Activated effector memory CD4-positive, alpha-beta T cell treated with anti-CD3 and anti-CD28 coated beads, Interleukin-2, amount 50 U/mL, for 16 hours (primary cell): ENCODE data around the gene NSMCE1.

ENCODE experiments used
- DNase-seq: peaks from one replicate; pipeline ENCODE4 v3.0.0-alpha.2; 2020

The NSMCE1 gene, protein sequence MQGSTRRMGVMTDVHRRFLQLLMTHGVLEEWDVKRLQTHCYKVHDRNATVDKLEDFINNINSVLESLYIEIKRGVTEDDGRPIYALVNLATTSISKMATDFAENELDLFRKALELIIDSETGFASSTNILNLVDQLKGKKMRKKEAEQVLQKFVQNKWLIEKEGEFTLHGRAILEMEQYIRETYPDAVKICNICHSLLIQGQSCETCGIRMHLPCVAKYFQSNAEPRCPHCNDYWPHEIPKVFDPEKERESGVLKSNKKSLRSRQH

DNA sequence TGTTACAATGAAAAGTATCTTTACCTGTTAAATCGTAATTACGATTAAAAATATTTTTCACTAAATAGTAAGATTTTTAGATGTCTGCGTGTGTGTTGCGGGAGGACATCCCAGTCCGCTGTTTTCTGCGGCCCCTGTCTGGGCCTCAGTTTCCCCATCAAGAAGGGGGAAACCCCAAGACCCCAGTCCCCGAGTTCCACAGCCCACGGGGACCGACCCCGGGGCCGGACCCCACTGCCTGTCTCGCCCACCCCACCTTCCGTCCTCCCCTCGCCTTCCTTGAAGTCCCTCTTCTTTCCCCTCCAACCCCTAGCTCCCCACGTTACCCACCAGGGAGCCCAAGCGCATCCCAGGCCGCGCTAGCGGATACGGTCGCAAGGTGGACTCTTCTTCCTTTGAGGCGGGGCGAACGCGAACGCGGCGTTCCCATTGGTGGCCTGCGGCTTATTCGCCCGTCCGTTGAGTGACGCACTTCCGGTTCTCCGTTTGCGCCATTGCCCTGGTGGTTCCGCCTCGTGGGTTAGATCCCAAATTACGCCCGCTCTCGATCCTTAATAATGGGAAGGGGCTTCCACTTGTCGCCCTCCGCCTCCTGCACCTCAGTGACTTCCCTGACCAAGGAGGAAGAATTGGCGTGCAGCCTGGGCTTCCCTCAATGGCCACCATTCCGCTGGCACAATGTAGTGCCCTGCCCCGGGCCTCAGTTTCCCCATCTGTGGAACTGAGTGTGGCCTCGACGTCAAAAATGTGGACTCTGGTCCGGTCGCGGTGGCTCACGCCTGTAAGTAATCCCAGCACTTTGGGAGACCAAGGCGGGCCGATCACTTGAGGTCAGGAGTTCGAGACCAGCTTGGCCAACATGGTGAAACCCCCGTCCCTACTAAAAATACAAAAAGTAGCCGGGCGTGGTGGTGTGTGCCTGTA, at the start of gene NSMCE1:
TSS of gene NSMCE1 (minus strand) at position 397 of the 924 bp plus-strand sequence. CDS start 11,202 bp downstream, outside the sequence.
- peak; percentile 99 for DNase-seq

- DNase-seq: peak; percentile 78
Observed at GRCh38 chr16:27317738-27318391, 49.3 kb upstream of the NSMCE1 start.

DNA sequence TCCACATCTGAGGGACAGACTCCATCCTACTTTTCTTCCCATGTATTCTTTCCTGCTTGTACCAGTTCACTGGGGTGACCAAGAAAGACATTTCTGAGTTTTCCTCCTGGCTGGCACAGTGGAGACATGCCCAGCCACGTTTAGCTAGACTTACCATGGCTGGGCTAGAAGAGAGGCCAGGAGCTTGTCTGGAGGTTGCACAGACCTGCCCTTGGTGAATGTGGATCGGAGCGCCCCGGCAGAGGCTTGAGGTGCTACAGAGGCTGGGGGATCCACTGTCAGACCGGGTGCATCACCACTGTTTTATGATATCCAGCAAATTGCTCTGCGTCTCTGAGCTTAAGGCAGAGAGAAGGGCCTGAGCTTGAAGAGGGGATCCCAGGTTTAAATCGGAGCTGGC, 48.7 kb upstream of the NSMCE1 start:
- DNase-seq: peak; percentile 66

DNA sequence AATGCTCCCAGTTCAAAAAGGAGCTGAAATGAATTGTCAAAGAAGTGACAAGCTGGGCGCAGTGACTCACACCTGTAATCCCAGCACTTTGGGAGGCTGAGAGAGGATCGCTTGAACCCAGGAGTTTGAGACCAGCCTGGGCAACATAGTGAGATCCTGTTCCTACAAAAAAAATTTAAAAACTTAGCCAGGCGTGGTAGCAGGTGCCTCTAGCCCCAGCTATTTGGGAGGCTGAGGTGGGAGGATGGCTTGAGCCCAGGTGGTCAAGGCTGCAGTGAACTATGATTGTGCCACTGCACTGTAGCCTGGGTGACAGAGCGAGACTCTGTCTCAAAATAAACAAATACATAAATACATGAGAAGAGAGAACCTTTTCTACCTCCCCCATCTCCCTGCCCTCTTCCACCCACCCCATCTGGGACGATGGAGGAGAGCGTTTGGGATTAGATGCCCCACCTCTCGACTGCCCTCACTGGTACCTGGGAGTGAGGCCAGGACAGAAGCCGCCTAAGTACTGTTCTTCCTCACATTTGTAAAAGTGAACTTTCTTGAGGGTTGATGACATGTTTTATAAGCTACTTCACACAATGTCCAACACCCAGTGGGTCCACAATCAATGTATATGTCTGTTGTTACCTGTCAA, 47.6 kb upstream of the NSMCE1 start:
- peak; percentile 59 for DNase-seq

GRCh38 chr16:27315333-27316037, 46.9 kb upstream of the NSMCE1 start:
- DNase-seq: peak; percentile 82

- DNase-seq: no peak
Observed at GRCh38 chr16:27314986-27315332, 46.4 kb upstream of the NSMCE1 start.

DNA sequence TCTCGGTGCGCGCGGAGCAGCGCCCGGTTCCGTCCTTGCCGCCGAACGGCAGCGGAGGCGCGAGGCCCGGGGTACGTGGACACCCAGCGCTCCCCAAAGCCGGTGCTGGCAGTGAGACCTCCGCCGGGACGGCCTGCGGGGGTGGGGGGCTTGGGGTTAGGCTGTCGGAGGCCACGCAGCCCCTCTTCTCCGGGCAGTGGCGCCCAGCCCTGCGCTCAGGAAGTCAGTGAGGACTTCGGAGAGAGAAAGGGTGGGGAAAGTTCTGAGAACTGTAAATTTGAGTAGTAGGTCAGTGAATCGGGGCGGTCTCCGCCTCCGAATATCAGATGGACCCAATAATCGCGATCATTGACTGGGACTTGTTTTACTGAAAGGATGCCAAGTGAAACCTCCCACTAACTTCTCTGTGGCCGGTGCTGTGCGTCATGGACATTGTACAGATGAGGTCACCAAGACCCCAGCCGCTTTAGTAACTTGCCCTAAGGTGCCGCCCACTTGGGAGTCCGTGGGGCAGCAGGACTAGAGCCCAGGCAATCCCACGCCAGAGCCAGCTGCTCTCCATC, 45.7 kb upstream of the NSMCE1 start:
- DNase-seq: peak; percentile 85

DNA sequence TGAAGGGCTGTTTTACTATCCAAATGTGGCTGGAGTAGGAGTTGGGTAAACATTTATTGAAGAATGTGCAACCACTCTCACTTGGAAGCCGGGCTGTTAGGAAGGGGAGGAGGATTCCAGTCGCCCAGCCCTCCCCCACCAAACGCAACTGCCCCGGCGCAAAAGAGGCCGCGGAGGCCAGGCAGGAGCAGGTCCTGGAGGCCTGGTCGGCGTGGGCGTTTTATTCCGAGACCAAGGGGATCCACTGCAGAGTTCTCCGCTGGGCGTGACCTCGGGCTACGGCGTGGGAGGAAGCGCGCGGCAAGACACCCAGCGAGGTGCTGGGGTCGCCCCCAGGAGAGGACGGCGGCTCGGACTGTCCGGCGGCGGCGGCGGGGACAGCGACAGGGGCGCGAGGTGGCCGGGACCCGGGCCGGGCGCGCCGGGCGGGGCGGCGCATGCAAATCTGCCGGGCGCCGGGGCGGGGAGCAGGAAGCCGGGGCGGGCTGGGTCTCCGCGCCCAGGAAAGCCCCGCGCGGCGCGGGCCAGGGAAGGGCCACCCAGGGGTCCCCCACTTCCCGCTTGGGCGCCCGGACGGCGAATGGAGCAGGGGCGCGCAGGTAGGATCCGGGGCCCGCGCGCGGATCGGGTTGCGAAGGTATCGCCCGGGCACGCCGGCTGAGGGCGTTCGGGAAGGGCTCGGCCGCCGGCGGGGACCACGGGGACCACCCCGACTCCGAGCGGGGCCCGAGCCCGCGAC, 45.0 kb upstream of the NSMCE1 start, which contains the start of gene IL4R:
TSS of gene IL4R (plus strand) at position 553 of the 739 bp plus-strand sequence. CDS start 26,230 bp downstream, outside the sequence.
- DNase-seq: peak; percentile 86

DNA sequence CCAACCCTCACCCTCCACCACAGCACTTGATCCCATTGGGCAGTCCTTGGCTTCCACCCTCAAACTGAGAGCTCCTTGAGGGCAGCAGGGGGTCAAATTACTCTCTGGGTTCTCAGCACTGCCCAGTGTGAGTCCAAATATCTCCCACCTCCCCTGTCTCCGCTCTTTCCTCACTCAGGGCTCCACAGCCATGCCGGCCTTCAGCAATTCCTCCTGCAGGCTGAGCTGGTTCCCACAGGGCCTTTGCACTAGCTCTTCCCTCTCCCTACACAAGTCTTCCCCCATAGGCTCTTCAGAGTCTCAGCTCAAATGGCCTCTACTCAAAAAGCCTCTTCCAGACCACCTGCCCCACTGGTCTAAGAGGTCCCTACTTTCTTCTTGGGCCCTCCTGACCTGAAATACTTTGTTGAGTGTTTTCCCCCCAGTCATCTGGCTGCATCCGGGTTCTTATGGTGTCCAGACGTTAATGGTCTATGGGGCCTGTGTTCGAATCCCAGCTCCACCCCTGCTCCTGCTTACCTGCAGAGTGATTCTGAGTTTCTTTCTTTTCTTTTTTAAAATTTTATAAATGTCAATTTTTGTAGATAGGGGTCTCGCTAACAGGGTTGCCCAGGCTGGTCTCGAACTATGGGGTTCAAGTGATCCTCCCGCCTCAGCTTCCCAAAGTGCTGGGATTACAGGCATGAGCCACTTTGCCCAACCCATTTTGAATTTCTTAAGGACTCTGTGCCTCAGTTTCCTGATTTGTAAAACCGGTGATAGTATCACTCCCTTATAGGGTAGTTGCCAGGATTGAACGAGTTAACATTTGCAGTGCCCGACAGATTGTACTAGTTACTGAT, 44.2 kb upstream of the NSMCE1 start:
- peak; percentile 57 for DNase-seq

DNA sequence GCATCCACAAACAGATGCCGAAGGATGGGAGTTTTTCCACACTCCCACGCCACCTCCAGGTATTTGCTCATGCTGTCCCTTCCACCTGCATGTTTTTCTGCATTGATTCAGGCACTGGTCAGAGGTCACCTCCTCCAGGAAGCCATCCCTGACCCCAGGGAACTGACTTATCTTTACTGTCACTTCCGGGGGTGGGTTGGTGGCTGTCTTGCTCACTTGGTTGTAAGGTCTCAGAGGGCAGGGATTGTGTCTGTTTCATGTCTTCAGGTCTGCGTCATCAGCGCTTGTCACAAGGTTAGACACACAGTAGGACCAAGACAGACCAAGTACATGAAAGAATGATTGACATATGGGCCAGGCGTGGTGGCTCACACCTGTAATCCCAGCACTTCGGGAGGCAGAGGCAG, 43.3 kb upstream of the NSMCE1 start:
- no peak for DNase-seq

DNA sequence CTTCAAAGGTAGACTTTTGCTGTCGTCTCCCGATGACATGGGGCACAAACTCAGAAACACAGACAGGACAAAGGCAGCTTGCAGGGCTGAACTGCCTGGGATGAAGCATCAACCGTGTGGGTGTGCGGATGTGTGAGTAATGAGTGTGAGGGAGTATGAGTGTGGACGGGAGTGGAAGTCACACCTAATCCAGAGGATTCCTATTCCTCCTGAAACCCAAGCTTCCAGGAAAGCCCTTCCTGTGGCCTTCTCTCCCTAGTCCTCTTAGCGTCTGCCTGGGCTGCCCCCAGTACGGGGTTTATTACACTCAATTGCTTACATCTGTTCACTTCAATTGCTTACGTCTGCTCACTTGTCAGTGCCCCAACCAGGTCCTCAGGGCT, 42.9 kb upstream of the NSMCE1 start:
- no peak for DNase-seq

DNA sequence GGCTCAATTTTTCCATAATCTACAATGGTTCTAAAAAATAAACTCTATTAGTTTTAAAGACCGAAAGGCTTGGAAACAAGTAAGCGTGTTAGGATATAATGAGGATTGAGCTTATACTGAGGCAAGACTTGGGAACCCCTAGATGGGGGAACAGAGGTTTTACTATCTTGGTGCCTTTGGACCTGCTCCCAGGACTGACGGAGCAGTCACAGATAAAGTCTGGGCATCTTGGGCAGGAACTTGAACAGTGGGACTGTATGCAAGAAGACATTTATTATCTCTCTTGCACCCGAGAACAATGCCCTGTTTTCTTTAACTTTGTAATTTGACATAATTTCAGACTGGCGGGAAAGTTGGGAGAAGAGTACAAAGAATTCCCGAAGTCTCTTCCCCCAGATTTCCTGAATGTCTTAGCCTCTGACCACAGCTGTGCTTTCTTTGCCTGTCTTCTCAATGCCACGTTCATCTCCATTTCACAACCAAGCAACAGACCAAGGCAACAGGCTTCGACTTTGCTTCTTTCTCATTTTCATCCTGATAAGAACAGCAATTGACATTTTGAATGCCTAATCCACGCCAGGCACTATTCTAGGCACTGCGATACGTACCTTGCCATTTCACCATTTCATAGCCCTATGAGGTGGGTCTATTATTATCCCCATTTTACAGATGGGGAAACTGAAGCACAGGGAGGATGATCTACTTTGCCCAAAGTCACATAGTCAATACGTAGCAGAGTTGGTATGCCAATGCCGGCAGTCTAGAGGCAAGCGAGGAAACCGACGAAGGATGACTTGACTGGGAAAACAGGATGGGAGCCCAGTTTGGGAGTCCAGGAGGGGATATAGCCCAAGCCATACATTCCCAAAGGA, 42.2 kb upstream of the NSMCE1 start:
- DNase-seq: no peak

GRCh38 chr16:27308792-27309191, 40.2 kb upstream of the NSMCE1 start:
- DNase-seq: no peak

- DNase-seq: no peak
Observed at GRCh38 chr16:27305839-27306442, 37.4 kb upstream of the NSMCE1 start.

DNA sequence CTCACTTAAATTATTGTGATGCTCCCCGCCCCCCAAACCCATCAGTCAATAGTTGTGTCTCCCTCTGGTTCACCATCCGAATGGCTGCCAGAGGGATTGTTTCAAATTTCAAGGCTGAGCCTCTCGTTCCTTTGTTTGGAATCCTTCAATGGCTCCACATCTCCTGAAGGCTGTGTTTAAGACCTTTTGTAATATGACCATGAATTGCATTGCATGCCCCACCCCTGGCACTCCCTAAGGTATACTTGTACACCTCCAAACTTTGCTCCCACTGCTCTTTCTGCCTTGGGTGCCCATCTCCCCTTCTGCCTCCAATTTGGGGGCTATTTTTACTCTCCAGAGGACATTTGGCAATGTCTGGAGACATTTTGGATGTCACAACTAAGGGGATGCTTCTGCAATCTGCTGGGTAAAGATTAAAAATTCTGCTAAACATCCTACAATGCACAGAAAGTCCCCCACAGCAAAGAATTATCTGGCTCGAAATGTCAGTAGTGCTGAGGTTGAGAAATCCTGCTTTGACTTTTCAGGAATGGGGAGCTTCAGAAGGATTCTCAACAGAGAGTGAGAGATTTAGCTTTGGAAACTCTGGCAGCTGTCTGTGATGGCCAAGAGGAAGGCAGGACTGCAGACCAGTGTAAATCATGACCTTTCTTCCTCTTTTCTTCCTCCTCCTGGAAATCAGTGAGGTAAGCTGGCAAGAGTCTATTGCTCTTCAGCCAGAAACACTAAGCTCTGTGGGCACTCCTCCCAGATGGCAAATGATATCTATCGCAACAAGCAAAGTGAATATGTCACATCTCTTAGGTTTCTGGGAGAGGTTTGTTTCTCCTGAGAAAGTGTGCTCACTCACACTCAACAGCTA, 36.5 kb upstream of the NSMCE1 start:
- DNase-seq: no peak

DNA sequence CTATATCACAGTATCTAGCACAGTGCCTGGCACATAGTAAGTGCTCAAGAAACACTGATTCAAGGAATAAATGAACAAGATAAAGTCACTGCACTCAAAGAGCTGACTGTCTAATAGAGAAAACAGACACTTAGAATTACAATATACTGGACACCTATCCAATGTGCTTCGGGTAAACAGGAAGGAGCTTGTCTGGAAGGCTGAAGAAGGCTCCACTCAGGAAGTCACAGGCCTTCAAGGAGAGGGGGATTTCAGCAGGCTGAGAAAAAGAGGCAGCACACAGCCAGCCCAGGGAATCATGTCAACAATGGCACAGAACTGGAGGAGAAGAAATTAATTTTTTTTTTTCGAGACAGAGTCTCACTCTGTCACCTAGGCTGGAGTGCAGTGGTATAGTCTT, 35.5 kb upstream of the NSMCE1 start:
- no peak for DNase-seq

DNA sequence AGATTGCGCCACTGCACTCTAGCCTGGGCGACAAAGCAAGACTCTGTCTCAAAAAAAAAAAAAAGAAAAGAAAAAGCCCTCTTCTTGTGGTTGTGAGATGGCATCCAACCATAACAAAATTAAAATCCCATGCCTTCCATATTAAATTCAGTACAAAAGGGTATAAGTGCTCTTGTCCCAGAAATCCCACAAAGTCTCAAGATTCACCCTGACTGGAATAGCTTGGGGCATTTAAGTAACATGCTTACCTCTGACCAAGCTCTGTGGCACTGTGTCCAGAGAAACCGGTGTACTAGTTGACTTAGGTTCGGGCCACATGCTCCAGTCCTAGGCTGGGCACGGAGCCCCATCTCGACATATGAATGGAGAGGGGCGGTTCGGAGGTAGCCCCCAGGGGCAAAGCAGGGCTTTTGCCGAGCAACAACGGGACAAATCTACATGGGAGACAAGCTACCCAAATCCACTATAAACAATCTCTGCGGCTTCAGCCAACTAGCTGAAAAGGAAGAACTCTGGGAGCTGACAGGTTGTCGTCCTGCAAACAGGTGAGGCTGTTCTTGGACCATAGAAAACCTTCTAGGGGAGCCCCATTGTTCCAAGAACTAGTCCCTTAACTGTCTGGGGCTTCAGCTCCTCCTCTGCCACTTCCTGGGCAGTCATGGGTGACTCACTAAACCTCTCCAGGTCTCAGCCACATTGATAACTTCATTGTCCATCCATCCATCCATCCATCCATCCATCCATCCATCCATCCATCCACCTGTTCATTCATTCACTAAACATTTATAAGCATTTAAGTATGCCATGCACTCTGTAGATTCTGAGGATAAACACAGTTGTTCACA, 34.9 kb upstream of the NSMCE1 start:
- DNase-seq: no peak
